ENCODE data around the gene CLDN16. TPM values are rescaled to one million over a fixed set of nuclear protein-coding genes. Genes with fewer than 3 reads are reported as not detected.

Gene CLDN16
- total RNA-seq, result 73.5 TPM

GRCh38 chr3:190387578-190388213, at the start of gene CLDN16:
Gene CLDN16, plus strand, starts transcription at chr3:190388163. Its CDS starts 167 bp downstream, at chr3:190388330.

GRCh38 chr3:190449801-190450200, 61.8 kb downstream of the CLDN16 start, which contains the start of gene TMEM207:
Gene TMEM207, minus strand, starts transcription at chr3:190449901. Its CDS starts 92 bp downstream, at chr3:190449809.

Other genes starting within 250 kb of the CLDN16 start
- gene CLDN1, start 65.7 kb upstream of the CLDN16 start, total RNA-seq, result 36.4 TPM
- 12.2 TPM for gene TMEM207, start 61.7 kb downstream of the CLDN16 start, total RNA-seq
- gene IL1RAP, start 125.9 kb downstream of the CLDN16 start, total RNA-seq, result 27.0 TPM

All from metanephros (tissue), 1 donor.